ENCODE results near the gene ATP8A2. TPM values are rescaled to one million over a fixed set of nuclear protein-coding genes. Genes with fewer than 3 reads are reported as not detected.

ATP8A2 gene
- total RNA-seq, 1 donor from 2014 or later = 1.9 TPM

- Mint-ChIP-seq H3K27ac (ENCODE audit: unreplicated experiment) (no peak overlapping the region), H3K9me3 (ENCODE audit: low read depth) (peaks cover 9% of the 10 kb centered on the region), H3K27me3 (ENCODE audit: low read depth) (no peaks in the 10 kb centered on the region), H3K4me3 (ENCODE audit: unreplicated experiment) (no peak overlapping the region), H3K36me3 (ENCODE audit: low read depth) (no peaks in the 10 kb centered on the region), H3K4me1 (ENCODE audit: low read depth) (peaks cover 28% of the 10 kb centered on the region)
- no peak for DNase-seq (ENCODE audit: low spot score)
- TF ChIP-seq CTCF (IDR thresholded peaks at IDR 0.05) = no peak
These were observed 330.6 kb downstream of the ATP8A2 start for GRCh38 chr13:25702386-25702785.

GRCh38 chr13:25707726-25708125 lies 336.0 kb downstream of the ATP8A2 start:
- DNase-seq (ENCODE audit: low spot score) = no peak
- Mint-ChIP-seq H3K27ac (ENCODE audit: unreplicated experiment) (no peak overlapping the region), H3K4me3 (ENCODE audit: unreplicated experiment) (no peak overlapping the region), H3K36me3 (ENCODE audit: low read depth) (no peaks in the 10 kb centered on the region), H3K9me3 (ENCODE audit: low read depth) (no peaks in the 10 kb centered on the region), H3K27me3 (ENCODE audit: low read depth) (no peaks in the 10 kb centered on the region), H3K4me1 (ENCODE audit: low read depth) (peaks cover 60% of the 10 kb centered on the region)
- TF ChIP-seq CTCF (IDR thresholded peaks at IDR 0.05) = no peak

GRCh38 chr13:25708268-25708667 lies 336.5 kb downstream of the ATP8A2 start:
- peak overlapping the region; percentile 17 for H3K27ac Mint-ChIP-seq (ENCODE audit: unreplicated experiment)
- no peaks in the 10 kb centered on the region for H3K9me3 Mint-ChIP-seq (ENCODE audit: low read depth)
- H3K4me3 Mint-ChIP-seq (ENCODE audit: unreplicated experiment) = no peak overlapping the region
- no peaks in the 10 kb centered on the region for H3K27me3 Mint-ChIP-seq (ENCODE audit: low read depth)
- H3K4me1 Mint-ChIP-seq (ENCODE audit: low read depth) = peaks cover 60% of the 10 kb centered on the region
- DNase-seq (ENCODE audit: low spot score) = no peak
- TF ChIP-seq CTCF (IDR thresholded peaks at IDR 0.05) = no peak
- H3K36me3 Mint-ChIP-seq (ENCODE audit: low read depth) = no peaks in the 10 kb centered on the region

- Mint-ChIP-seq H3K36me3 (ENCODE audit: low read depth) (no peaks in the 10 kb centered on the region), H3K27ac (ENCODE audit: unreplicated experiment) (peak overlapping the region; percentile 59)
These were observed 337.3 kb downstream of the ATP8A2 start for GRCh38 chr13:25709088-25709487.

GRCh38 chr13:25715760-25716159 lies 344.0 kb downstream of the ATP8A2 start:
- H3K9me3 Mint-ChIP-seq (ENCODE audit: low read depth) = peaks cover 6% of the 10 kb centered on the region
- H3K4me1 Mint-ChIP-seq (ENCODE audit: low read depth) = peaks cover 15% of the 10 kb centered on the region
- no peak for DNase-seq (ENCODE audit: low spot score)
- no peaks in the 10 kb centered on the region for H3K36me3 Mint-ChIP-seq (ENCODE audit: low read depth)
- no peak for TF ChIP-seq CTCF (IDR thresholded peaks at IDR 0.05)
- H3K4me3 Mint-ChIP-seq (ENCODE audit: unreplicated experiment) = no peak overlapping the region
- H3K27ac Mint-ChIP-seq (ENCODE audit: unreplicated experiment) = no peak overlapping the region
- no peaks in the 10 kb centered on the region for H3K27me3 Mint-ChIP-seq (ENCODE audit: low read depth)

More at GRCh38 chr13:25709088-25709487, 337.3 kb downstream of the ATP8A2 start:
- H3K27me3 Mint-ChIP-seq (ENCODE audit: low read depth) = no peaks in the 10 kb centered on the region
- no peaks in the 10 kb centered on the region for H3K9me3 Mint-ChIP-seq (ENCODE audit: low read depth)
- no peak for DNase-seq (ENCODE audit: low spot score)
- H3K4me1 Mint-ChIP-seq (ENCODE audit: low read depth) = peaks cover 53% of the 10 kb centered on the region
- TF ChIP-seq CTCF (IDR thresholded peaks at IDR 0.05) = no peak
- H3K4me3 Mint-ChIP-seq (ENCODE audit: unreplicated experiment) = no peak overlapping the region

All from chondrocyte (in vitro differentiated cells).